GM19023 (cell line): ENCODE measurements around the gene MMP11.

ENCODE experiments used
- ATAC-seq: cut with Tn5 transposase; IDR thresholded peaks from one replicate; pipeline ENCODE4 v1.9.1; 2021; ENCODE audit warnings: mild to moderate bottlenecking, moderate library complexity; ENCODE audit not compliant: unreplicated experiment

Gene MMP11

GRCh38 chr22:23756891-23757290 is 15.8 kb upstream of the MMP11 start:
- no peak for ATAC-seq

GRCh38 chr22:23759566-23759965 is 13.1 kb upstream of the MMP11 start:
- ATAC-seq, result no peak

- no peak for ATAC-seq
These were observed 12.6 kb upstream of the MMP11 start for GRCh38 chr22:23760056-23760455.

- no peak for ATAC-seq
These were observed 9.6 kb upstream of the MMP11 start, which contains the start of gene C22orf15 for GRCh38 chr22:23762842-23763578. Gene C22orf15 (plus strand): TSS chr22:23762990. CDS start chr22:23763307, 317 bp downstream.

- ATAC-seq, result no peak
These were observed 9.1 kb upstream of the MMP11 start for GRCh38 chr22:23763579-23763945.

- no peak for ATAC-seq
These were observed 8.7 kb upstream of the MMP11 start for GRCh38 chr22:23763954-23764353.

- no peak for ATAC-seq
These were observed 7.5 kb upstream of the MMP11 start for GRCh38 chr22:23764899-23765881.

- ATAC-seq, result no peak
These were observed 5.4 kb upstream of the MMP11 start for GRCh38 chr22:23767303-23767672.

- ATAC-seq, result peak; percentile 48
These were observed 4.7 kb upstream of the MMP11 start, which contains the start of gene CHCHD10 for GRCh38 chr22:23767673-23768548. Gene CHCHD10 (minus strand): TSS chr22:23767972. CDS start chr22:23767874, 98 bp downstream.

- ATAC-seq, result no peak
These were observed 3.2 kb upstream of the MMP11 start for GRCh38 chr22:23769321-23769965.

GRCh38 chr22:23772315-23772648 is 367 bp upstream of the MMP11 start:
- ATAC-seq, result no peak

GRCh38 chr22:23773483-23774113 is 949 bp downstream of the MMP11 start:
- ATAC-seq, result no peak

- no peak for ATAC-seq
These were observed 1.7 kb downstream of the MMP11 start for GRCh38 chr22:23774114-23774921.

GRCh38 chr22:23774922-23775436 is 2.3 kb downstream of the MMP11 start:
- no peak for ATAC-seq

- ATAC-seq, result no peak
These were observed 3.2 kb downstream of the MMP11 start for GRCh38 chr22:23775779-23776375.

- no peak for ATAC-seq
These were observed 5.3 kb downstream of the MMP11 start for GRCh38 chr22:23777776-23778576.

- ATAC-seq, result no peak
These were observed 5.9 kb downstream of the MMP11 start for GRCh38 chr22:23778577-23778900.

- ATAC-seq, result no peak
These were observed 6.4 kb downstream of the MMP11 start for GRCh38 chr22:23779083-23779482.
